CD14-positive monocyte (primary cell): Measurements from ENCODE around the gene ZNF683. TPM values are rescaled to one million over a fixed set of nuclear protein-coding genes. Genes with fewer than 3 reads are reported as not detected.

ENCODE experiments used
- DNase-seq, 3 donors: peaks; one replicate each; pipeline ENCODE4 v3.0.0-alpha.2; 2011 to 2022
- H2AFZ ChIP-seq: 2 replicates; pipeline ENCODE4 v1.6.0; 2012; ENCODE audit warnings: mild to moderate bottlenecking, low read depth, low read length, inconsistent platforms; ENCODE audit not compliant: insufficient read depth, poor library complexity, severe bottlenecking
- H3K27ac ChIP-seq, 2 donors: 1 replicate in 1 of 2; 2 replicates in 1 of 2; pipeline ENCODE4 v1.5.1; 2012 to 2013; ENCODE audit warnings: low read length in 2 of 2, control low read depth in 1 of 2, inconsistent platforms in 1 of 2, low read depth in 1 of 2, mild to moderate bottlenecking in 1 of 2
- H3K27me3 ChIP-seq, 2 donors: one replicate each; pipeline versions ENCODE4 v1.6.0 to v1.6.1; 2011 to 2013; ENCODE audit warnings: low read length in 2 of 2; ENCODE audit not compliant: control insufficient read depth in 2 of 2, insufficient read depth in 2 of 2
- H3K36me3 ChIP-seq, 2 donors: replicated peaks in 1 of 2; 1 replicate in 1 of 2; 2 replicates in 1 of 2; pipeline versions ENCODE4 v1.5.1 to v1.6.1; 2012 to 2013; ENCODE audit warnings: low read length in 2 of 2, control low read depth in 1 of 2, inconsistent platforms in 1 of 2, mild to moderate bottlenecking in 1 of 2; ENCODE audit not compliant: insufficient read depth in 2 of 2, control insufficient read depth in 1 of 2
- H3K4me1 ChIP-seq, 2 donors: 1 replicate in 1 of 2; 2 replicates in 1 of 2; pipeline versions ENCODE4 v1.5.1 to v1.6.1; 2012 to 2013; ENCODE audit warnings: low read length in 2 of 2, control low read depth in 1 of 2, inconsistent platforms in 1 of 2, mild to moderate bottlenecking in 1 of 2, moderate library complexity in 1 of 2; ENCODE audit not compliant: insufficient read depth in 2 of 2, control insufficient read depth in 1 of 2
- H3K4me2 ChIP-seq: replicated peaks from 2 replicates; pipeline ENCODE3; 2012; ENCODE audit warnings: low read length, moderate library complexity, mild to moderate bottlenecking; ENCODE audit not compliant: poor library complexity, severe bottlenecking; ENCODE audit errors: extremely low read depth
- H3K4me3 ChIP-seq, 3 experiments: fragments of 200-600 bp in 1 of 3; sonication (generic) in 1 of 3; replicated peaks in 1 of 3; 1 replicate in 2 of 3; 2 replicates in 1 of 3; pipeline ENCODE4 v1.5.1; 2011 to 2013; ENCODE audit warnings: low read length in 3 of 3, mild to moderate bottlenecking in 3 of 3, control low read depth in 2 of 3, low read depth in 2 of 3, inconsistent platforms in 1 of 3, moderate library complexity in 1 of 3
- H3K79me2 ChIP-seq: 2 replicates; pipeline ENCODE4 v1.6.0; 2012; ENCODE audit warnings: mild to moderate bottlenecking, control low read depth, inconsistent platforms, low read length, moderate library complexity; ENCODE audit not compliant: insufficient read depth
- H3K9ac ChIP-seq: 2 replicates; pipeline ENCODE4 v1.6.0; 2017; ENCODE audit warnings: low read length, mild to moderate bottlenecking; ENCODE audit not compliant: insufficient read depth, poor library complexity, severe bottlenecking
- H3K9me3 ChIP-seq, 2 donors: replicated peaks in 1 of 2; 1 replicate in 1 of 2; 2 replicates in 1 of 2; pipeline versions ENCODE4 v1.5.1 to v1.6.1; 2012 to 2013; ENCODE audit warnings: low read length in 2 of 2, control low read depth in 1 of 2; ENCODE audit not compliant: control insufficient read depth in 1 of 2, insufficient read depth in 1 of 2
- H4K20me1 ChIP-seq: 2 replicates; pipeline ENCODE4 v1.6.0; 2012; ENCODE audit warnings: mild to moderate bottlenecking, low read length, control low read depth, moderate library complexity; ENCODE audit not compliant: insufficient read depth
- H3K27ac Mint-ChIP-seq, 7 donors: one replicate each; pipeline ENCODE4 v1.8.0; 2020; ENCODE audit warnings: mild to moderate bottlenecking in 7 of 7, mixed read lengths in 7 of 7, moderate library complexity in 6 of 7, inconsistent platforms in 2 of 7
- H3K27me3 Mint-ChIP-seq, 3 donors: one replicate each; pipeline ENCODE4 v1.8.0; 2021 to 2022; ENCODE audit warnings: low read depth in 3 of 3, mild to moderate bottlenecking in 3 of 3, mixed read lengths in 3 of 3, moderate library complexity in 3 of 3, inconsistent platforms in 1 of 3
- H3K36me3 Mint-ChIP-seq, 2 donors: one replicate each; pipeline ENCODE4 v1.8.0; 2020; ENCODE audit warnings: mixed read lengths in 2 of 2, inconsistent platforms in 1 of 2, mild to moderate bottlenecking in 1 of 2
- H3K4me1 Mint-ChIP-seq: one replicate; pipeline ENCODE4 v1.8.0; 2020; ENCODE audit warnings: mild to moderate bottlenecking, mixed read lengths
- H3K4me3 Mint-ChIP-seq, 2 donors: one replicate each; pipeline ENCODE4 v1.8.0; 2020; ENCODE audit warnings: mild to moderate bottlenecking in 2 of 2, mixed read lengths in 2 of 2, moderate library complexity in 1 of 2
- H3K9me3 Mint-ChIP-seq, 7 donors: one replicate each; pipeline ENCODE4 v1.8.0; 2020 to 2022; ENCODE audit warnings: mixed read lengths in 7 of 7, mild to moderate bottlenecking in 6 of 7, moderate library complexity in 6 of 7, inconsistent platforms in 2 of 7
- WGBS: methylation state at CpG from one replicate; pipeline ENCODE4 v1.1.5; 2013; ENCODE audit warnings: missing lambda C conversion rate; ENCODE audit not compliant: insufficient coverage; 5-methylcytosine and 5-hydroxymethylcytosine counted together
- intact Hi-C, 2 donors: fragments of 100-400 bp; cut with micrococcal nuclease; formaldehyde crosslinking; loops; one replicate each; pipeline versions ENCODE4 v1.15.0 to v1.15.1; 2023
- polyA plus RNA-seq, 3 donors: library from polyadenylated mRNA; depleted of rRNA in 1 of 3; unstranded in 2 of 3; stranded (reverse) in 1 of 3; fragments of 300-500 nt in 2 of 3; fragments of >200 nt in 1 of 3; fragmentation: Illumina TruSeq in 2 of 3; gene quantifications; 1 replicate in 2 of 3; 2 replicates in 1 of 3; pipeline ENCODE4 v1.2.3, GENCODE V29; 2012 to 2021
- TF ChIP-seq, protein P1 (sequence below): fragments of 200-600 bp; IDR thresholded peaks from one replicate; pipeline ENCODE4 v1.8.0; 2022; ENCODE audit warnings: antibody characterized with exemption, mild to moderate bottlenecking

The ZNF683 gene
- polyA plus RNA-seq, 3 donors, result not detected

DNA sequence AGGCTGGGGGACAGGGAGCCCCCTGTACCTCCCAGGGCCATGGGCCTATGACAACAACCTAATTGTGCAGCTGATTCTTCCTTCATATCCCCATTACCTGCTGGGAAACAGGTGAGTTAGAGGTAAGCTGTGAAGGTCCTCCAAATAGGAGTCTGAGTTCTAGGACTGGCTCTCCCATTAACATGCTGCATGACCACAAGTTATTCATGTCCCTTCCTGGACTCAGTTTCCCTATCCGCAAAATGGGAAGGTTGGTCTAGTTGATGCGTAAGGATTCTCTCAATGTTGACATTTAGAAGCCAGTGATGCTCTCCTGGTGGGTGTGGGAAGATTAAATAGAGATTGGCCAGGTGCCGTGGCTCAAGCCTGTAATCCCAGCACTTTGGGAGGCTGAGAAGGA is 4.1 kb downstream of the ZNF683 start:
- Histone ChIP-seq H4K20me1 (no peaks in the 10 kb centered on the region), H3K27me3 (peaks cover 0 to 14% of the 10 kb centered on the region in 2 donors), H3K4me1 (no peaks in the 10 kb centered on the region), H3K4me2 (no peak overlapping the region), H3K4me3 (no peak overlapping the region), H3K79me2 (no peaks in the 10 kb centered on the region), H3K9ac (no peak overlapping the region), H3K27ac (no peak overlapping the region), H2AFZ (no peak overlapping the region), H3K36me3 (no peaks in the 10 kb centered on the region), H3K9me3 (no peaks in the 10 kb centered on the region)
- WGBS, result 100% methylated on average over 1 of the region's 3 CpGs
- intact Hi-C loops, result no loop called here
- peaks cover 17% of the 10 kb centered on the region for H3K4me1 Mint-ChIP-seq
- peaks cover 0 to 3% (median 0%) of the 10 kb centered on the region in 7 donors for H3K9me3 Mint-ChIP-seq
- H3K27me3 Mint-ChIP-seq, result peaks cover 22 to 44% (median 25%) of the 10 kb centered on the region in 3 donors
- DNase-seq, result no peak
- TF ChIP-seq, protein P1, sequence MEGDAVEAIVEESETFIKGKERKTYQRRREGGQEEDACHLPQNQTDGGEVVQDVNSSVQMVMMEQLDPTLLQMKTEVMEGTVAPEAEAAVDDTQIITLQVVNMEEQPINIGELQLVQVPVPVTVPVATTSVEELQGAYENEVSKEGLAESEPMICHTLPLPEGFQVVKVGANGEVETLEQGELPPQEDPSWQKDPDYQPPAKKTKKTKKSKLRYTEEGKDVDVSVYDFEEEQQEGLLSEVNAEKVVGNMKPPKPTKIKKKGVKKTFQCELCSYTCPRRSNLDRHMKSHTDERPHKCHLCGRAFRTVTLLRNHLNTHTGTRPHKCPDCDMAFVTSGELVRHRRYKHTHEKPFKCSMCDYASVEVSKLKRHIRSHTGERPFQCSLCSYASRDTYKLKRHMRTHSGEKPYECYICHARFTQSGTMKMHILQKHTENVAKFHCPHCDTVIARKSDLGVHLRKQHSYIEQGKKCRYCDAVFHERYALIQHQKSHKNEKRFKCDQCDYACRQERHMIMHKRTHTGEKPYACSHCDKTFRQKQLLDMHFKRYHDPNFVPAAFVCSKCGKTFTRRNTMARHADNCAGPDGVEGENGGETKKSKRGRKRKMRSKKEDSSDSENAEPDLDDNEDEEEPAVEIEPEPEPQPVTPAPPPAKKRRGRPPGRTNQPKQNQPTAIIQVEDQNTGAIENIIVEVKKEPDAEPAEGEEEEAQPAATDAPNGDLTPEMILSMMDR, result no peak
- no peak overlapping the region for H3K4me3 Mint-ChIP-seq
- no peaks in the 10 kb centered on the region for H3K36me3 Mint-ChIP-seq
- peak overlapping the region in 1 of 7 donors; percentile 27 for H3K27ac Mint-ChIP-seq

DNA sequence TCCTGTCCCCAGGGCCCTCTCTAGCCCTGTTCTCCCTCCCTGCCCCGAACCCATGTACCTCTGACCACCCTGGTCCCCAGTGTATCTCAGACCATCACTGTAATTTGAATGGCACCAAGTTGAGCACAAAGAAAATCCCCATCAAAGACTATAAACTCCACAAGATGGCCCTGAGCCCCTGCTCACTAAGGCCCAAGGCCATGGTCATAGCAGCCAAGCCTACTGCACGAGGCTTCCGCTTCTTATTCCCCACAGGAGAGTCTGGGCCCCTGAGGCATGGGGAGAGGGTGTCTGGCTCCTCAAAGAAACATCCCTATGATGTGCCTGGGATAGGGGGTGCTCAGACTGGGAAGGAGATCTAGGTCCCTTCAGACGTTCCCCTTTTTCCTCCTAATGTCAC is 4.5 kb downstream of the ZNF683 start:
- H3K27ac ChIP-seq, result no peak overlapping the region
- no peaks in the 10 kb centered on the region for H3K79me2 ChIP-seq
- no peak overlapping the region for H3K9ac ChIP-seq
- H3K4me3 ChIP-seq, result no peak overlapping the region
- H2AFZ ChIP-seq, result no peak overlapping the region
- no peak for DNase-seq
- Mint-ChIP-seq H3K27me3 (peaks cover 19 to 47% (median 28%) of the 10 kb centered on the region in 3 donors), H3K27ac (no peak overlapping the region), H3K4me1 (peaks cover 18% of the 10 kb centered on the region), H3K9me3 (peaks cover 0 to 3% (median 0%) of the 10 kb centered on the region in 7 donors), H3K36me3 (no peaks in the 10 kb centered on the region), H3K4me3 (no peak overlapping the region)
- intact Hi-C loops, result no loop called here
- no peaks in the 10 kb centered on the region for H4K20me1 ChIP-seq
- TF ChIP-seq, protein P1, result no peak
- WGBS, result 100% methylated on average over 1 of the region's 4 CpGs
- H3K4me1 ChIP-seq, result no peaks in the 10 kb centered on the region
- H3K9me3 ChIP-seq, result no peaks in the 10 kb centered on the region
- no peak overlapping the region for H3K4me2 ChIP-seq
- no peaks in the 10 kb centered on the region for H3K36me3 ChIP-seq
- H3K27me3 ChIP-seq, result peaks cover 0 to 14% of the 10 kb centered on the region in 2 donors
